ENCODE results near the gene GSDME.

- no peak for TF ChIP-seq CTCF (IDR thresholded peaks at IDR 0.05)
- TF ChIP-seq POLR2A (IDR thresholded peaks at IDR 0.05) = no peak
Observed at GRCh38 chr7:24800667-24801066, 43.4 kb upstream of the GSDME start.
